ENCODE measurements around the gene DOCK8.

DNA sequence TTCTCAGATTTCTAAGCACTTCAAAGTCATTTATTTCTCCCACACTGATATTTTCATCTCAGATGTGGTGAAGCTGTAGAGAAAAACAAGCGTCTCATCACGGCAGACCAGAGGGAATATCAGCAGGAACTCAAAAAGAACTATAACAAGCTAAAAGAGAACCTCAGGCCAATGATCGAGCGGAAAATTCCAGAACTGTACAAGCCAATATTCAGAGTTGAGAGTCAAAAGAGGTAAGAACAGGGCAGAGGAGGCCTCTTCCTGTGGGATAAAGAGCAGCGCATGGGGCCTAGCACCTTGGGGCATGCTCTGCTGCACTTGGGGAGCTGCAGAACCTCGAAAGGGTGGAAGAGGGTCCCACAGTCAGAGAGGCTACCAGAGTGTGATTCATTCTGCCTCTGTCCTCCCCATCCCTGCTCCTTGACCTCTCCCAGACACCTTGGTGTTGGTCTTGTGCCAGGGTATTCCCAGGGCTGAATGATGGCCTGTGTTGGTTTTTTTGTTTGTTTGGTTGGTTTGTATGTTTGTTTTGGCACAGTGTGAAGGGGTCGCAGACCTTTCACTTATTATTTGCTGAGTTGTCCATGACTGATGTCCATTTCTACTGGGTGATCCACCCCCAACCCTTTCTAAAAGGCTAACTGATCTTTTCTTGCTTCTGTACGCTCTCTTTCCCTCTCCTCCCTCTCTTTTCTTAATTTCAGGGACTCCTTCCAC lies 248.9 kb downstream of the DOCK8 start:
- TF ChIP-seq, protein P1, sequence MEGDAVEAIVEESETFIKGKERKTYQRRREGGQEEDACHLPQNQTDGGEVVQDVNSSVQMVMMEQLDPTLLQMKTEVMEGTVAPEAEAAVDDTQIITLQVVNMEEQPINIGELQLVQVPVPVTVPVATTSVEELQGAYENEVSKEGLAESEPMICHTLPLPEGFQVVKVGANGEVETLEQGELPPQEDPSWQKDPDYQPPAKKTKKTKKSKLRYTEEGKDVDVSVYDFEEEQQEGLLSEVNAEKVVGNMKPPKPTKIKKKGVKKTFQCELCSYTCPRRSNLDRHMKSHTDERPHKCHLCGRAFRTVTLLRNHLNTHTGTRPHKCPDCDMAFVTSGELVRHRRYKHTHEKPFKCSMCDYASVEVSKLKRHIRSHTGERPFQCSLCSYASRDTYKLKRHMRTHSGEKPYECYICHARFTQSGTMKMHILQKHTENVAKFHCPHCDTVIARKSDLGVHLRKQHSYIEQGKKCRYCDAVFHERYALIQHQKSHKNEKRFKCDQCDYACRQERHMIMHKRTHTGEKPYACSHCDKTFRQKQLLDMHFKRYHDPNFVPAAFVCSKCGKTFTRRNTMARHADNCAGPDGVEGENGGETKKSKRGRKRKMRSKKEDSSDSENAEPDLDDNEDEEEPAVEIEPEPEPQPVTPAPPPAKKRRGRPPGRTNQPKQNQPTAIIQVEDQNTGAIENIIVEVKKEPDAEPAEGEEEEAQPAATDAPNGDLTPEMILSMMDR (IDR thresholded peaks at IDR 0.05; ENCODE audit: insufficient read depth, low read depth, low read length) = no peak
- no peak for TF ChIP-seq EZH2 (IDR thresholded peaks at IDR 0.05; ENCODE audit: insufficient read depth, low read length)
